Activated CD8-positive, alpha-beta memory T cell treated with anti-CD3 and anti-CD28 coated beads, Interleukin-2, amount 50 U/mL, for 24 hours (primary cell): ENCODE results near the gene TIMM17A.

Experiments
- DNase-seq: peaks from one replicate; pipeline ENCODE4 v3.0.0-alpha.2; 2020; ENCODE audit errors: extremely low read depth

TIMM17A gene

GRCh38 chr1:201983380-201983805, 28.1 kb downstream of the TIMM17A start:
- DNase-seq, result no peak

DNA sequence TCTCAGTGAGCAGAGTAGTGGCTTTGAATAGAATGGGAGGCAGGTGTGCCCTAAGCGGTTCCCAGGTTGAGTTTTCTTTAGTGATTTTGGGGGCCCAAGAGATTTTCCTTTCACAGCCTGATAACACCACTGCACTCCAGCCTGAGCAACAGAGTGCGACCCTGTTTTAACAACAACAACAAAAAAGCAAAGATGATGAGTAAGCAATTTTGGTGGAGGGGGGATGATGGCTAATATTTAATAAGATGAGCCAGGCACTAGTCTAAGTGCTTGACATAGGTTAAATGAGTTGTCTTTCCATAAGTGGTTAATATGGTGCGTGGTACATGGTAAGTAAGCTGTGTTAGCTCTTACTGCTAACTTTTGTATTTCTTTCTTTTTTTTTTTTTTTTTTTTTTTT, 29.1 kb downstream of the TIMM17A start:
- no peak for DNase-seq

GRCh38 chr1:201985355-201985754, 30.1 kb downstream of the TIMM17A start:
- DNase-seq, result no peak

GRCh38 chr1:201988601-201989000, 33.3 kb downstream of the TIMM17A start:
- DNase-seq, result no peak

DNA sequence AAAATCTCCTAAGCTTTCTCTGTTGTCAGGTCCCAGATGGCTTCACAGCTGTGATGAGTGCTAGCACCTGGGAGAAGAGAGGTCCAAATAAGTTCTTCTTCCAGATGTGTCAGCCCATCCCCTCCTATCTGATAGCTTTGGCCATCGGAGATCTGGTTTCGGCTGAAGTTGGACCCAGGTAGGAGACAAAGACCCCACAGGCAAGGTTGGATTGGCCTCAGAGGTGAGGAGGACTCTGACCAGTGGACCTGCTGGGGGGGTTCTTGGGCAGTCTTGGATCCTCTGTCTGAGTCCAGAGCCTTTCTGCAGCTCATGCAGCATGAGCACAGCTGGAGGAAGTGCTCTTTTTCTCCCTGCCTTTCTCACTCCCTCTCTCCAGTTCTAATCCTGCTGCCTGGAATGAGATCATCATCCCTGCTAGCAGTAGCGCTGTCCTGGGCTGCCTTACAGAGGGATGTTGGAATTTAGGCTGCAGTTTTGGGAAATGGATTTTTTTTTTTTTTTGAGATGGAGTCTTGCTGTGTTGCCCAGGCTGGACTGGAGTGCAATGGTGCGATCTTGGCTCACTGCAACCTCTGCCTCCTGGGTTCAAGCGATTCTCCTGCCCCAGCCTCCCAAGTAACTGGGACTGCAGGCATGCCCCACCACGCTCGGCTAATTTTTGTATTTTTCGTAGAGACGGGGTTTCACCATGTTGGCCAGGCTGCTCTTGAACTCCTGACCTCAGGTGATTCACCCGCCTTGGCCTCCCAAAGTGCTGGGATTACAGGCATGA, 34.2 kb downstream of the TIMM17A start:
- no peak for DNase-seq

DNA sequence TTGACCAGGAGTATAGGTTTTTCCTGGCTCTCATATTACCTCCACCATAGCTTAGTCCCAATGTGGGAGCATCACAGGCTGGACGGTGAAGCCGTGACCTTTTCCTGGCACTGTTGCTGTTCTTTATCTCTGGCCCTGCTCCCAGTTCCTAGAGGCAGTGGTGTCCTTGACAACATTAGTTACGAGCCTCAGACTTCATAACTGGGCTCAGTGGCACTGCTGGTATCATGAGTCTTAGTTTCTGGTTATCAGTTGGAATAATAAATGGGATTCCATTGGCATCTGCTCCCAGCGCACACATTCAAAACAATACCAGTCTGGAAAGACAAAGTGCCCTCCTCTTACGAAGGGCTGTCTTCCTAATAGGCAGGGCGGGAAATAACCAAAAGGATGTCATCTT, 35.1 kb downstream of the TIMM17A start:
- no peak for DNase-seq

DNA sequence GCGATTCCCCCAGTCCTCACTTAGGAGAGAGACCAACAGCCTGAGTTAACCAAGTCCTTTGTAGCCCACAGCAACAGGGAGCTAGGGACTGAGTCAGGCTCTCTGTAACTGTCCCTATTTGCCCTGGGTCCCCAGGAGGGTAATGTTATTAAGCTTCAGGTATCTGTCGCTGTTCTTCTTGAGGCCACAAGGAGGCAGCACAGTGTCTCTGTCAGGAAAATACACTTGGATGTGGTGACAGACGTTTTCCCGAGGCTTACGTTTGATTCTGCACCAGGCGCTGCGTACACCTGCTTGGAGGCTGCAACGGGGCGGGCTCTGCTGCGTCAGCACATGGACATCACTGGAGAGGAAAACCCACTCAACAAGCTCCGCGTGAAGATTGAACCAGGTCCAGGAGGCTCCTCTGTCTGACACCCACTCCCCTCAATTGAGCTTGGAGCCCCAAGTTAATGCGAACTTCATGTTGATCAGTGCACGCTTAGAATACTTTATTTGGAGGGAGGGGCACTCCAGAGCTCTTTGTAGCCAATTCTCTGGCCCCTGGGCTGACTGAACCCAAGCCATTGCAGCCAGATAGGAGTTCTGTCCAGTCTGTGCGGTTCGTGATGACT, 44.4 kb downstream of the TIMM17A start:
- no peak for DNase-seq

DNA sequence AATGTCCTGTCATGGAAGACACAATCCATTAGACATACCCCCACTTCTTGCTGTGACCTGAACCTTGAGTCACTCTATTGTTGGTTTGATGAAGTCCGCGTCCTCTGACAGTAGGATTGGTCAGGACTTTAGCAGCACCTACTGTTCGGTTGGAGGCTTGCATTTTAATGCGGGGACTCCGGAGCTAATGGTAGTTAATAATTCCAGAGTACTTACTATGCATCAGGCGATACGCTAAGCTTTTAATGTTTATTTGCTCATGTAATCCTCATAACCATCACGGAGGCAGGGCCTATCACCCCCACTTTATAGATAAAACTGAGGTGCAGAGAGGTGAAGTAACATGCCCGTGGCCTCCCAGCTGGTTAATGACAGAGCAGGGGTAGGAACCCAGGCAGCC, 47.2 kb downstream of the TIMM17A start:
- DNase-seq, result no peak

DNA sequence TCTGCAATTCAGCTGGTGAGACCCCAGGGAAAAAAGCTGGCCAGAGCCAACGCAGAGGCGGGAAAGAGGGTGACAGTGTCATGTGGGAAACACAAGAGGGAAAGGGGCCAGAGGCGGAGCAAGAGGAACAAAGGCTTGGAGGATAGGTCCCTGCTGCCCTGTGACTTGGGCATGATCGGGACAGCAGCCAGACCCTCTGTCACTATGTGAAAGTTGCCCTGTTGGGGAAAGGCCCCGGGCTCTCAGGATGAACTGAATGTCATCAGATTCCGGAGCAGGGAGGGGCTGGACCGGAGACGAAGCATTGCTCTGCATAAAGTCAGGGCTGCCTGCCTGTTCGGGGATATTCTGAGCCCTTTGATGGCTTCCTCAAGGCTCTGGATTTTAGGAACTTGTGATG, 49.4 kb downstream of the TIMM17A start:
- DNase-seq, result no peak

- DNase-seq, result no peak
These were observed 50.7 kb downstream of the TIMM17A start for GRCh38 chr1:202005958-202006357.

GRCh38 chr1:202007304-202007703, 52.0 kb downstream of the TIMM17A start:
- no peak for DNase-seq

DNA sequence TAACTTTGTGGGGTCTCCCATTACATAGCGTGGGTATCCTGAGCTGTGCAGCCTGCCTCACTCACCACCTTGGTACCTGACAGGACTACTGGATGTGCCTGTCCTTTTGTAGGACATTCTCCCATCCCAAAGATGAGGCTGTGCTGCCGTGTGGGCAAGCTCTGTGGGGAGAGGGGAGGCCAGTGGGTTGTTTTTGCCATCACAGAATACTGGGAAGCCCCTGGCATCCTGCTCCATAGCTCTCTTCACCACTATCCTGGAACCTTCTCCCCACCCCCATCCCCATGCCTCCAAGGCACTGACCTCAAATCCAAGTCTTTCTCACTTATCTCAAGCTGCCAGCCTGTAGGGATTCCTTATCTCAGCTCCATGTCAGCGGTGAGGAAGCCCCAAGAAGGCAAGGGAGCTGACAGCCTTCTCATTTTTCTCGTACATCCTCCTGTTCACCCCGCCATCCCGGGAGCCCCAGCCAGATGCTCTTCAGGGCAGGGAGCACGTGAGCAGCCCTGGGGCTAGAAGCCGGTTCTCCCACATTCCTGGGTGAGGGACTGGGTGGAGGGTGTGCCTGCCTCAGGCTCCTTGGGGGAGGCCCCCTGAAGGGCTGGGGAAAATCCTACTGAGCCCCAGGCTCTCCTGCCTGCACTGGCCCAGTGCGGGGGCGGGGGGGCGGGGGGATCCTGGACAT, 52.6 kb downstream of the TIMM17A start:
- no peak for DNase-seq

- DNase-seq, result no peak
These were observed 54.2 kb downstream of the TIMM17A start for GRCh38 chr1:202009326-202010179.

DNA sequence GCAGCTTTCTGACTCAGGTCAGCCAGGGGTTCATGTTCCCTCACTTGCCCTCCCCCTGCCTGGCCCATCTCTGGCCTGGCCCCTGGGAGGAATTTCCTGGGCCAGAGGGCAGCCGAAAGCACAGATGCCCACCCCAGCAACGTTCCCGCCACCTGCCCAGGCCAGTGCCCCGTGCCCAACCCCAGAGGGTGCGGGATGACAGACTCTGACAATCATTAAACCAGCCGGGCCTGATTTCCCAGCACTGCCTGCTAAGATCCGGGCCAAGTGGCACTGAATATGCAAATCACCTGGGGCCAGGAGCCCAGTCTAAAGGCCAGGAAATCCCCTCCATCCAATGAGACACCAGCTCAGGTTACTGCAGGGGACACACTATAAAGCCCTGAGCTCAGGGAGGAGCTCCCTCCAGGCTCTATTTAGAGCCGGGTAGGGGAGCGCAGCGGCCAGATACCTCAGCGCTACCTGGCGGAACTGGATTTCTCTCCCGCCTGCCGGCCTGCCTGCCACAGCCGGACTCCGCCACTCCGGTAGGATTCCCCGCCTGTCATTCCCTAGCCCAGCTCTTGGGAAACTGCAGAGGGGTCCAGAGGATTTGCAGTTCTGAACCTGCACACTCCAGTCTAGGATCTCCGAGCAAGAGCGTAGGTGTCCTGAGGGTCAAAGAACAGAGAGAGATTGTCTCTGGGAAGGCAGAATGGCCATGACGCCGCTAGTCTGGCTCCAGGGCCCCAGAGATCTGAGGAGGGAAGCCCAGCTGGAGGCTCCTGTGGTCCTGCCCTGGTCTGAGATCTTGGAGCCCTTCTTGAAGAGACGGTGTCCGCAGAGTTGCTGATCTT, 55.1 kb downstream of the TIMM17A start, which contains the start of gene ELF3:
Gene ELF3, plus strand, starts transcription at position 408 of the 836 bp plus-strand sequence. CDS start 550 bp downstream, outside the sequence.
- DNase-seq, result no peak

- DNase-seq, result no peak
These were observed 56.7 kb downstream of the TIMM17A start for GRCh38 chr1:202011994-202012393.

DNA sequence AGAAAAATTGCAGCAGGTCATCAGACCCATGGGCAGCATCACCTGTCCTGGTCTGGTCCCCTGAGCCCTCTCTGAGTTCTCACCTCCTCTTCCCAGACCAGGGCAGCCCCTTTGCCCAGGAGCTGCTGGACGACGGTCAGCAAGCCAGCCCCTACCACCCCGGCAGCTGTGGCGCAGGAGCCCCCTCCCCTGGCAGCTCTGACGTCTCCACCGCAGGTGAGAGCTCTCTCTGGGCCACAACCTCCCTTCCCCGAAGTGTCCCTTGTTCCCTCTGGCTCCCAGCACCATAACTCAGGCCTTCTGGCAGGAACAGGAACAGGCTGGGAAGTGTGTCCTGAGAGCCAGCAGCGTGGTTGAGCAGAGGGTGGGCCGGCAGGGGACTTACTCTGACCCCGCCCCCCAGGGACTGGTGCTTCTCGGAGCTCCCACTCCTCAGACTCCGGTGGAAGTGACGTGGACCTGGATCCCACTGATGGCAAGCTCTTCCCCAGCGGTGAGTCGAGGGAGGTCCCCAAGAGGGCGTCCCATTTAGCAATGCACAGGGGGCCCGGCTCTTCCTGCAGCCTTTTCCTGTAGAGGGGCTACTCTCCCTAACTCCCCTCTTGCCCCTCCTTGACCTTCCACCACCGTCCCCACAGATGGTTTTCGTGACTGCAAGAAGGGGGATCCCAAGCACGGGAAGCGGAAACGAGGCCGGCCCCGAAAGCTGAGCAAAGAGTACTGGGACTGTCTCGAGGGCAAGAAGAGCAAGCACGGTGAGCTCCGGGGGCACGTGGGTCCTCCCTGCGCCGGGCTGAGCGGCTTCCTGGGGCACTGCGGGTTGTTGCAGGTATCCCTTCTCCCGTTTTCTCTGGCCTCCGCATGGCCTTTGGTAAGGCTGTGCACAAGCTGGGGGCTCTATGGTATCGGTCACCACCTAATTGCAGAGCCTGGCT, 57.5 kb downstream of the TIMM17A start:
- no peak for DNase-seq

DNA sequence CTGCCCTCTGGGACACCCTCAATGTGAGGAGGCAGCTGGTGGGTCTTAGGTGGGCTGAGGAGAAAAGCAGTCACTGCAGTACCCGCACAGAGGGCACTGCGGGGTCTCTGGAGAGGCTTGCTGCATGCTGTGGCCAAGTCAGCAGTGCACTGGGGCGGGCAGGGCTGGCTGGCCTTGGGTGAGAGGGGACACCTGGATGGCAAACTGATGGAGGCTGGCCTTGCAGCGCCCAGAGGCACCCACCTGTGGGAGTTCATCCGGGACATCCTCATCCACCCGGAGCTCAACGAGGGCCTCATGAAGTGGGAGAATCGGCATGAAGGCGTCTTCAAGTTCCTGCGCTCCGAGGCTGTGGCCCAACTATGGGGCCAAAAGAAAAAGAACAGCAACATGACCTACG, 58.3 kb downstream of the TIMM17A start:
- DNase-seq, result no peak

DNA sequence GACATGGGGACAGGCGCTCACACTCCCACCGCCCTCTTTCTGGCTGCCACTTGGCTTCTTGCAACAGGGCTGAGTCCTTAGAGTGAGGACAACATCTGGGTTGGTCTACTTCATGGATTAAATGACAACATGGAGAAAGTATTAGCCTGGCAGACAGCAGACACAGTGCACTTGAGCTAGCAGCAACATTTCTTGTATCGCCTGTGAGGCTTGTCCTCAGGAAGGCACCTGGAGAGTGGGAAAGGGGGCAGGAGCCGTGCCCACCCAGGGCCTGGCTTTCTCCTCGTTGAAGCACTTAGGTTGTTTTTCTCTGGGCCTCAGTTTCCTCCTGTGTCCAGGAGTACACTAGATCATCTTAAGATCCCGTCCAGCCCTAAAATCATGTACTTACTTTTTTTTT, 58.8 kb downstream of the TIMM17A start:
- no peak for DNase-seq

DNA sequence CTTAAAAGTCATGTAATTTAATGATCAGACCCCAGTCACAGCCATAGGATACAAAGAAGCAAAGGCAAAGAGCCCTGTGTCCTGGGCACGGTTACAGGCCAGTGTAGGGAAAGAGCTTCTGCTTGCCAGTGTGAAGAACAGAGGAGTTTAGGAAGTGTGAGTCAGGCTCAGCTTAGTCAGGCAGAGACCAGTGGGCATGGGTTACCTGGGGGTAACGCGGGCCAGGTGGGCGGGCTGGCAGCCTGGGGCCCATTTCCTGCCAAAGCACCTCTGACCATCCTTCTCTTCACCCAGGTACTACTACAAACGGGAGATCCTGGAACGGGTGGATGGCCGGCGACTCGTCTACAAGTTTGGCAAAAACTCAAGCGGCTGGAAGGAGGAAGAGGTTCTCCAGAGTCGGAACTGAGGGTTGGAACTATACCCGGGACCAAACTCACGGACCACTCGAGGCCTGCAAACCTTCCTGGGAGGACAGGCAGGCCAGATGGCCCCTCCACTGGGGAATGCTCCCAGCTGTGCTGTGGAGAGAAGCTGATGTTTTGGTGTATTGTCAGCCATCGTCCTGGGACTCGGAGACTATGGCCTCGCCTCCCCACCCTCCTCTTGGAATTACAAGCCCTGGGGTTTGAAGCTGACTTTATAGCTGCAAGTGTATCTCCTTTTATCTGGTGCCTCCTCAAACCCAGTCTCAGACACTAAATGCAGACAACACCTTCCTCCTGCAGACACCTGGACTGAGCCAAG, 59.8 kb downstream of the TIMM17A start:
- no peak for DNase-seq
